HG02571 (cell line): ENCODE results near the gene TRIML1.

Experiments
- ATAC-seq: cut with Tn5 transposase; IDR thresholded peaks from one replicate; pipeline ENCODE4 v1.9.1; 2021; ENCODE audit warnings: mild to moderate bottlenecking, moderate library complexity; ENCODE audit not compliant: unreplicated experiment

The TRIML1 gene, protein sequence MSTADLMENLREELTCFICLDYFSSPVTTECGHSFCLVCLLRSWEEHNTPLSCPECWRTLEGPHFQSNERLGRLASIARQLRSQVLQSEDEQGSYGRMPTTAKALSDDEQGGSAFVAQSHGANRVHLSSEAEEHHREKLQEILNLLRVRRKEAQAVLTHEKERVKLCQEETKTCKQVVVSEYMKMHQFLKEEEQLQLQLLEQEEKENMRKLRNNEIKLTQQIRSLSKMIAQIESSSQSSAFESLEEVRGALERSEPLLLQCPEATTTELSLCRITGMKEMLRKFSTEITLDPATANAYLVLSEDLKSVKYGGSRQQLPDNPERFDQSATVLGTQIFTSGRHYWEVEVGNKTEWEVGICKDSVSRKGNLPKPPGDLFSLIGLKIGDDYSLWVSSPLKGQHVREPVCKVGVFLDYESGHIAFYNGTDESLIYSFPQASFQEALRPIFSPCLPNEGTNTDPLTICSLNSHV

DNA sequence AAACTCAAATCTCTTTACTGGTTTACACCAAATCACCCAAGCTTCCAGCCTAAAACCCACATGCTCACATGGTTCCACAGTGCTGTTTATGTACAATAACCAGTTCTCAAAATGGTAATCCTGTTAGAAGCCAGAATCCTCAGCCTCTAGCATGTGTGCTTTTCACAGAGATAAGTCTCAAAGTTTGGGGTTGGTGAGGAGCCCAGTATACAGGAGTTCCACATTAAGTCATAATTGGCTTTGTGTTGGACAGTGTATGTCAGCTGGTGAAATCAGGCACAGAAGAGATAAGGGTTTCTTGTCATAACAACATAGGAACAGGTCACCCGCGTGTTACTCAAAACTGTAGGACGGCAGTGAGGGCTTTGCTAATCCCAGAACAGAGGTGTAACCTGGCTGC is at the start of gene TRIML1:
TSS of gene TRIML1 (plus strand) at position 301 of the 400 bp plus-strand sequence. CDS start 118 bp downstream, outside the sequence.
- ATAC-seq = no peak

DNA sequence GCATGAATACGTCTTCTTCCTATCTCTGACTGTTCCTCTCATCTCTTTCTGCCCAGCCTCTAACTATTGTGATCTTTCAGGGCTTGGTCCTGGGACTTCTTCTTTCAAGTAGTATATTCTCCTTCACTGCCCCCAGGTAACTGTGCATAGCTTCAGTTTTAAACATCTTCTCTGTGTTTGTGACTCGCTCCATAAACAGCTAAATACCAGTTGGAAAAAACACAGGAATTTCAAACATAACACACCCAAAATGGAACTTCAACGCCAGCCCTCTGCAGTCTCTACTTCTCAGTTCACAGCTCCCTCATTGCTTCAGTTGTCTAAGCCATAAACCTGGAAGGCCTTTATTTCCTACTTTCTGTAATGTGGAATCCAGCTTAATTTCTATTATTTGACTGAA is 46.4 kb upstream of the TRIML1 start:
- ATAC-seq = no peak

DNA sequence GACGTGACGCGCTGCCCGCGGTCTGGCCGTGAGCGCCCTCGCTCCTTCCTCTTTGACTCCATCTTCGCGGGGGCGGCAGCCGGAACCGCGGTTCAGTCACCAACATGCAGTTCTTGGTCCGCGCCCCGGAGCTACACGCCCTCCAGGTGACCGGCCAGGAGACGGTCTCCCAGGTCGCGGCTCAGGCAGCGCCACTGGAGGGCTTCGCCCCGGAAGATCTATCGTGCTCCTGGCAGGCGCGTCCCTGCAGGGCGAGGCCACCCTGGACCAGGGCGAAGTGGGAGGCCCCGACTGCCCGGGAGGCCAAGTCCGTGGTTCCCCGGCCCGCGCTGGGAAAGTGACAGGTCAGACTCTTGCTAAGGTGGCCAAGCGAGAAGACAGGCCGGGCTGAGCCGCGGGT is 32.8 kb upstream of the TRIML1 start:
- no peak for ATAC-seq

- no peak for ATAC-seq
Measured at GRCh38 chr4:188107931-188108843, 31.1 kb upstream of the TRIML1 start.

DNA sequence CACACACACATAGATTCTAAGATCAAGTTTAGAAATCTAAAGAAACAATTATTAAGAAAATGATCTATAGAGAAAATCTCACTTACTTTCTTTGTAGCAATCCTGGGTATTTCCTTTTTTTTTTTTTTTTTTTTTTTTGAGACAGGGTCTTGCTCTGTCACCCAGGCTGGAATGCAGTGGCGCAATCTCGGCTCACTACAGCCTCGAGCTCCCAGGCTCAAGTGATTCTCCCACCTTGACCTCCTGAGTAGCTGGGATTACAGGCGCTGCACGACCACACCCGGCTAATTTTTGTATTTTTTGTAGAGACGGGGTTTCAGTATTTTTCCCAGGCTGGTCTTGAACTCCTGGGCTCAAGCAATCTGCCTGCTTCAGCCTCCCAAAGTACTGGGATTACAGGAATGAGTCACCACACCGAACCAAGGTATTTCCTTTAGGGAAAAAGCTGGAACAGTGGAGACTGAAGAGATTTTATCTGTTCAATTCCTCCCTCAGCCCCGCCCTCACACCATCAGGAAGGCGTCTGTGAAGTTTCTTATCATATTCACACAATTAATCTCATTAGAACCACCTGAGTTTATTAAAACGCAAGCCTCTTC is 30.0 kb upstream of the TRIML1 start, which contains the start of gene TRIML2:
TSS of gene TRIML2 (minus strand) at position 447 of the 599 bp plus-strand sequence. CDS start 4,235 bp downstream, outside the sequence.
- ATAC-seq = no peak

GRCh38 chr4:188110036-188110435 is 29.2 kb upstream of the TRIML1 start:
- ATAC-seq = no peak

GRCh38 chr4:188110741-188111471 is 28.3 kb upstream of the TRIML1 start:
- no peak for ATAC-seq

- ATAC-seq = no peak
Measured at GRCh38 chr4:188111955-188112354, 27.3 kb upstream of the TRIML1 start.

- no peak for ATAC-seq
Measured at GRCh38 chr4:188113156-188113555, 26.1 kb upstream of the TRIML1 start.

GRCh38 chr4:188117631-188118324 is 21.5 kb upstream of the TRIML1 start:
- no peak for ATAC-seq

GRCh38 chr4:188121530-188121929 is 17.7 kb upstream of the TRIML1 start:
- no peak for ATAC-seq

- no peak for ATAC-seq
Measured at GRCh38 chr4:188127214-188127874, 11.9 kb upstream of the TRIML1 start.

DNA sequence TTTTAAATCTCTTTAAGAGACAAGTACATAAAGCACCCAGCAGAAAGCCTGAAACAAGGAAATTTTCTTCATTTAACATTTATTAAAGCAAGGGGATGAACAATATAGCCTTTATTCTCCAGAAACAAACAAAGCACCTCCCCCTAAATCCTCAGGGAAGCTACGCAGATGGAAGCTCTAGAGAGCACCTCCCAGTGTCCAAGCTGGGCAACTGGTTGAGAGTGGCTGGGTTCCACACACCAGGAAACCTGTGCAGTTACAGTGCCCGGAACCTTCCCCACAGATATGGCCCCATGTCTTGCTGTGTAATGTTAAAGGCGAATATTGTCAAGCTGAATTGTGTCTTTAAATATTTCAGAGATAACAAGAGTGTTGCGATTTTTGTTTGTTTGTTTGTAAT is 8.9 kb upstream of the TRIML1 start:
- ATAC-seq = no peak

DNA sequence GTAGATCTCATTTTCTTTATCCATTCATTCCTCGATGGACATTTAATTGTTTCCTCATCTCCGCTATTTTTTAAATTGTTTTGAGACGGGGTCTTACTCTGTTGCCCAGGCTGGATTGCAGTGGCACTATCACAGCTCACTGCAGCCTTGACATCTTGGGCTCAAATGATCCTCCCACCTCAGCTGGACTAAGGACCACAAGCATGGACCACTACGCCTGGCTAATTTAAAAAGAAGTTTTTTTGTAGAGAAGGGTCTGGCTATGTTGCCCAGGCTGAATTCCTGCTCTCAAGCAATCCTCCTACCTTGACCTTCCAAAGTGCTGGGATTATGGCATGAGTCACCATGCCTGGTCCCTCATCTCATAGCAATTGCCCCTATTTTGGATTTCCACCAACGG is 7.0 kb upstream of the TRIML1 start:
- ATAC-seq = no peak

GRCh38 chr4:188138227-188138626 is 1.0 kb upstream of the TRIML1 start:
- no peak for ATAC-seq

GRCh38 chr4:188139671-188140070 is 430 bp downstream of the TRIML1 start:
- ATAC-seq = no peak

DNA sequence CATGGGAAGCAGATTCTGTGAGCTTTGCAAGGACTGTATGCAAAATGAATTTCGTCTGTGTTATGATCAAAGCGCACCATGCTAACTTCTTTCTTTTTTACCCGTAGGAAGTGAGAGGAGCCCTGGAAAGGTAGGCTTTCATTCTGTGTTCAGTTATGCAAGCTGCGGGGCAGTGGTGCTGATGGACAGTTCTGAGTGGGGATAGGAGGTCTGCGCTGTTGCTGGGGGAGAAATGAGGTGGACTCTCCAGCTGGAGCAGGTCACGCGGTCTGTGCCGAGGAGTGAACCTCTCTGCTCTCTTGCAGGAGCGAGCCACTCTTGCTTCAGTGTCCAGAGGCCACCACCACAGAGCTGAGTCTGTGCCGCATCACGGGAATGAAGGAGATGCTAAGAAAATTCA is 4.5 kb downstream of the TRIML1 start:
- no peak for ATAC-seq

DNA sequence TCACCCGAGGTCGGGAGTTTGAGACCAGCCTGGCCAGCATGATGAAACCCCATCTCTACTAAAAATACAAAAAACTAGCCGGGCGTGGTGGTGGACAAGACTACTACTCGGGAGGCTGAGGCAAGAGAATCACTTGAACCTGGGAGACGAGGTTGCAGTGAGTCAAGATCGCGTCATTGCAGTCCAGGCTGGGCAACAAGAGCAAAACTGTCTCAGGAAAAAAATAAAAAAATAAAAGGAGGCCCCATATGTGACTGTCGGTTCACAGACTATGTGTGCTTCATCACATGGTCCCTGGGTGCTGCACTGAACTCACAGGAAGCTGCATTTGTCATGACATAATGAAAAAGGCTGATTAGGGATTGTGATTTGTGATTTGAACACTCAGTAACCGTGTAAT is 6.4 kb downstream of the TRIML1 start:
- ATAC-seq = no peak

DNA sequence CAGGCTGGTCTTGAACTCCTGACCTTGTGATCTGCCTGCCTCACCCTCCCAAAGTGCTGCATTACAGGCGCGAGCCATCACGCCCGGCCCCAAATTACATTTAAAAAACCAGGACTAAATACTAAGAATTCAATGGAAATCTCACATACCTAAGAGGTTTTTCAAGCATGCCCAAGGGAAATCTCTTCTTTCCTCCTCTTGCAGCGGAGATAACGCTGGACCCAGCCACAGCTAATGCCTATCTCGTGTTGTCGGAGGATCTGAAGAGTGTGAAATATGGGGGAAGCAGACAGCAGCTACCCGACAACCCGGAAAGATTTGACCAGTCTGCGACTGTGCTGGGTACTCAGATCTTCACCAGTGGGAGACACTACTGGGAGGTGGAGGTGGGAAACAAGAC is 7.4 kb downstream of the TRIML1 start:
- no peak for ATAC-seq
